ENCODE measurements around the gene ETV4. TPM values are rescaled to one million over a fixed set of nuclear protein-coding genes. Genes with fewer than 3 reads are reported as not detected.

ETV4 gene
- total RNA-seq, 6 experiments from 2014 or later, result 0.42 to 1.4 (median 0.80) TPM; not detected in 1

DNA sequence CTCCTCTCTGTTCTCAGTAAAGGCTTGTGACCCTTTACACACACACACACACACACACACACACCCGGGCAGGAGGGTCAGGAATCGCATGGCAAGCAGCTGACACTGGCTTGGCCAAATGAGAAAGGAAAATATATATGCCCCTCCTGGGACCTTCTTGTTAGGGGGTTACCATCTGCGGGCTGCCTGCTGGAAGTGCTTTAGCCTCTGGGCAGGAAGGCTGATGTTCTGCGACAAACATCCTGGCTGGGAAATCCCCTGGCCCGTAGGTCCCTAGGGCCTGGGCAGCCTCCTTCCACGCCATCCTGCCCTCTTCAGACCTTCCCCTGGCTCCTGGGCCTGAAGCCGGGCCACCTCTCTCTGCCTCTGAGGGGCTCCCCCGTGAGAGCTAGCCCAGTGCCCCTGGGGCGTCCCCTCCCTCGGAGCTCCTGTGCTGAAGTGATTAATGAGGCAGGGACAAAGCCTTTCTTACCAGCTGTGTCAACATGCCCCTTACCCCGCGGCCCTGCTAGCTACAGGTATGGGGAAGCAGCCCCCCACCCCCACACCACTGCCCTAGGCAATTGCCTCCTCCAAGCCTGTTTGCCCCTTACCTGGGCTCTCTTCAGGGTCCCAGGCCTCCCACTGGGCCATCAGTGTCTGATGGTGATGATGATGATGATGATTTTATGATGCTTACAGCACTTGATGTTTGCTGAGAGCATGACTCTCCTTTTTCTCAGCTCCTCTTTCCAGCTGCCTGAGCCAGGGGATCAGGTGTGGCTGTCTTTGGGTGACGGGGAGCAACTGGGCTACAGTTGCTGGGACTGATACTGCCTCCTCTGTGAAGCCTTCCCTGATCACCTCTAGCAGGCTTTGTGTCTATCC lies 32.8 kb upstream of the ETV4 start:
- H3K9me3 ChIP-seq, result no peaks in the 10 kb centered on the region
- TF ChIP-seq, protein P1, sequence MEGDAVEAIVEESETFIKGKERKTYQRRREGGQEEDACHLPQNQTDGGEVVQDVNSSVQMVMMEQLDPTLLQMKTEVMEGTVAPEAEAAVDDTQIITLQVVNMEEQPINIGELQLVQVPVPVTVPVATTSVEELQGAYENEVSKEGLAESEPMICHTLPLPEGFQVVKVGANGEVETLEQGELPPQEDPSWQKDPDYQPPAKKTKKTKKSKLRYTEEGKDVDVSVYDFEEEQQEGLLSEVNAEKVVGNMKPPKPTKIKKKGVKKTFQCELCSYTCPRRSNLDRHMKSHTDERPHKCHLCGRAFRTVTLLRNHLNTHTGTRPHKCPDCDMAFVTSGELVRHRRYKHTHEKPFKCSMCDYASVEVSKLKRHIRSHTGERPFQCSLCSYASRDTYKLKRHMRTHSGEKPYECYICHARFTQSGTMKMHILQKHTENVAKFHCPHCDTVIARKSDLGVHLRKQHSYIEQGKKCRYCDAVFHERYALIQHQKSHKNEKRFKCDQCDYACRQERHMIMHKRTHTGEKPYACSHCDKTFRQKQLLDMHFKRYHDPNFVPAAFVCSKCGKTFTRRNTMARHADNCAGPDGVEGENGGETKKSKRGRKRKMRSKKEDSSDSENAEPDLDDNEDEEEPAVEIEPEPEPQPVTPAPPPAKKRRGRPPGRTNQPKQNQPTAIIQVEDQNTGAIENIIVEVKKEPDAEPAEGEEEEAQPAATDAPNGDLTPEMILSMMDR (IDR thresholded peaks at IDR 0.05), result no peak
- TF ChIP-seq POLR2A (IDR thresholded peaks at IDR 0.05), result no peak
- H3K4me1 ChIP-seq, result no peaks in the 10 kb centered on the region
- intact Hi-C loops (cut with DNase I), result loop anchor here in 1 of 2 donors (10.0 kb wide), 1 partner anchor 176 kb away; the partner anchor contains the start of gene SOST
- ATAC-seq, result peak; percentile 33 to 63 (median 51)
- H3K27me3 ChIP-seq, result no peaks in the 10 kb centered on the region
- 30% methylated on average over 7 of the region's 13 CpGs for WGBS (ENCODE audit: insufficient coverage, low coverage, low lambda C conversion rate, missing lambda C conversion rate)
- H3K36me3 ChIP-seq, result no peaks in the 10 kb centered on the region
- H3K4me3 ChIP-seq, result no peak overlapping the region
- no peak overlapping the region for H3K27ac ChIP-seq
- peak in 1 of 3 donors; percentile 35 for DNase-seq

DNA sequence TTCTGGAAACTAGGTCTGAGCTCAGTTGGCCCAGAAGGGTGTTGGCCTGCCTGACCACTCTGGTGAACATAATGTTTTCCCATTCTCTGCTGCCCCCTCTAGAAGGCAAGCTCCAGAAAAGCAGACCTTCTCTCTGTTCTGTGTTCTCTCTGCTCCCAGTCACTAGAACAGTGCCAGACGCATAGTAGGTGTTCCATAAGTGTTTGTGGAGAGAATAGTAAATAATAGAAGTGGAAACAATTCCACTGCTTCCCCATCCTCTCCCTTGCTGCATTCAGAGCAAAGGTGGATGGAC lies 32.2 kb upstream of the ETV4 start:
- ATAC-seq (no peak), DNase-seq (no peak)
- Histone ChIP-seq H3K4me1 (no peaks in the 10 kb centered on the region), H3K4me3 (no peak overlapping the region), H3K36me3 (no peaks in the 10 kb centered on the region), H3K27me3 (no peaks in the 10 kb centered on the region), H3K27ac (no peak overlapping the region), H3K9me3 (no peaks in the 10 kb centered on the region)
- WGBS (ENCODE audit: insufficient coverage, low coverage, low lambda C conversion rate, missing lambda C conversion rate), result no CpG with 5 or more reads among the region's 1 CpG
- TF ChIP-seq POLR2A (IDR thresholded peaks at IDR 0.05), result no peak
- TF ChIP-seq, protein P1 (IDR thresholded peaks at IDR 0.05), result no peak
- intact Hi-C loops (cut with DNase I), result loop anchor here in 1 of 2 donors (10.0 kb wide), 1 partner anchor 176 kb away; the partner anchor contains the start of gene SOST

GRCh38 chr17:43577664-43578403 lies 31.7 kb upstream of the ETV4 start:
- Histone ChIP-seq H3K4me3 (no peak overlapping the region), H3K27me3 (no peaks in the 10 kb centered on the region), H3K4me1 (no peaks in the 10 kb centered on the region), H3K36me3 (no peaks in the 10 kb centered on the region), H3K9me3 (no peaks in the 10 kb centered on the region), H3K27ac (no peak overlapping the region)
- WGBS (ENCODE audit: insufficient coverage, low coverage, low lambda C conversion rate, missing lambda C conversion rate), result 82% methylated on average over 7 of the region's 14 CpGs
- ATAC-seq, result no peak
- no peak for DNase-seq
- intact Hi-C loops (cut with DNase I), result loop anchor here in 1 of 2 donors (10.0 kb wide), 1 partner anchor 177 kb away; the partner anchor contains the start of gene SOST
- TF ChIP-seq, protein P1 (IDR thresholded peaks at IDR 0.05), result no peak
- no peak for TF ChIP-seq POLR2A (IDR thresholded peaks at IDR 0.05)

- no peaks in the 10 kb centered on the region for H3K9me3 ChIP-seq
- H3K27ac ChIP-seq, result no peak overlapping the region
- DNase-seq (peak; percentile 63 to 73 (median 72)), ATAC-seq (peak; percentile 79 to 87 (median 86))
- H3K4me3 ChIP-seq, result no peak overlapping the region
- TF ChIP-seq, protein P1 (IDR thresholded peaks at IDR 0.05), result peak; percentile 90 to 94 (median 90)
- no peak for TF ChIP-seq POLR2A (IDR thresholded peaks at IDR 0.05)
- H3K27me3 ChIP-seq, result no peaks in the 10 kb centered on the region
- intact Hi-C loops (cut with DNase I), result loop anchor here in 1 of 2 donors (10.0 kb wide), 1 partner anchor 178 kb away; the partner anchor contains the start of gene SOST
- no peaks in the 10 kb centered on the region for H3K36me3 ChIP-seq
- 7% methylated on average over 5 of the region's 10 CpGs for WGBS (ENCODE audit: insufficient coverage, low coverage, low lambda C conversion rate, missing lambda C conversion rate)
- H3K4me1 ChIP-seq, result no peaks in the 10 kb centered on the region
Observed at GRCh38 chr17:43576563-43577229, 30.6 kb upstream of the ETV4 start.
